Fibroblast of pulmonary artery (primary cell): ENCODE measurements around the gene RSPRY1.

ENCODE experiments used
- DNase-seq: peaks from one replicate; pipeline ENCODE4 v3.0.0-alpha.2; 2010; ENCODE audit warnings: low read depth
- H3K4me3 ChIP-seq: replicated peaks from 2 replicates; pipeline ENCODE4 v1.5.1; 2011; ENCODE audit warnings: low read depth, mild to moderate bottlenecking, control low read depth, low read length, moderate library complexity
- CTCF ChIP-seq: IDR thresholded peaks from 2 replicates; pipeline ENCODE4 v1.5.1; 2011; ENCODE audit warnings: mild to moderate bottlenecking, control low read depth, low read length, inconsistent platforms; ENCODE audit errors: missing control alignments

RSPRY1 gene

GRCh38 chr16:57244767-57245471, 58.8 kb downstream of the RSPRY1 start, which contains the start of gene ARL2BP:
Gene ARL2BP, plus strand, starts transcription at chr16:57245259. Its CDS starts 109 bp downstream, at chr16:57245368.
- peak within 1 kb of the TSS; percentile 73 for H3K4me3 ChIP-seq
- peak; percentile 97 for DNase-seq
- no peak for TF ChIP-seq CTCF

GRCh38 chr16:57245472-57246113, 59.5 kb downstream of the RSPRY1 start:
- TF ChIP-seq CTCF, result no peak
- H3K4me3 ChIP-seq, result peak overlapping the region; percentile 73
- peak; percentile 14 for DNase-seq

GRCh38 chr16:57251352-57251751, 65.2 kb downstream of the RSPRY1 start:
- TF ChIP-seq CTCF, result no peak
- no peak for DNase-seq
- no peak overlapping the region for H3K4me3 ChIP-seq

- no peak overlapping the region for H3K4me3 ChIP-seq
- no peak for DNase-seq
- TF ChIP-seq CTCF, result no peak
Observed at GRCh38 chr16:57252148-57252721, 66.1 kb downstream of the RSPRY1 start.

- DNase-seq, result peak; percentile 22
- H3K4me3 ChIP-seq, result no peak overlapping the region
- no peak for TF ChIP-seq CTCF
Observed at GRCh38 chr16:57253466-57253865, 67.3 kb downstream of the RSPRY1 start.

- TF ChIP-seq CTCF, result no peak
- no peak overlapping the region for H3K4me3 ChIP-seq
- DNase-seq, result no peak
Observed at GRCh38 chr16:57255686-57256415, 69.7 kb downstream of the RSPRY1 start.
